H1 (cell line): Measurements from ENCODE around the gene EPB41L2. TPM values are rescaled to one million over a fixed set of nuclear protein-coding genes. Genes with fewer than 3 reads are reported as not detected.

Experiments
- ATF2 ChIP-seq: IDR thresholded peaks from 2 replicates; pipeline ENCODE4 v1.6.1; 2012; ENCODE audit warnings: low read length, inconsistent platforms
- CHD1 ChIP-seq: IDR thresholded peaks from 2 replicates; pipeline ENCODE4 v1.6.1; 2012; ENCODE audit warnings: low read depth, low read length, improper control_type of control experiment
- FOSL1 ChIP-seq: IDR thresholded peaks from 2 replicates; pipeline ENCODE4 v1.6.1; 2011; ENCODE audit warnings: mild to moderate bottlenecking, low read depth, low read length, moderate library complexity; ENCODE audit not compliant: insufficient read depth
- HDAC6 ChIP-seq: IDR thresholded peaks from one replicate; pipeline ENCODE4 v1.7.1; 2012; ENCODE audit warnings: low read depth, mild to moderate bottlenecking, inconsistent platforms, low read length, moderate library complexity
- KDM4A ChIP-seq: IDR thresholded peaks from one replicate; pipeline ENCODE4 v1.7.1; 2012; ENCODE audit warnings: low read depth, mild to moderate bottlenecking, moderate library complexity, low read length, inconsistent platforms; ENCODE audit not compliant: severe bottlenecking
- RXRA ChIP-seq: IDR thresholded peaks from 2 replicates; pipeline ENCODE4 v1.6.1; 2011; ENCODE audit warnings: low read depth, mild to moderate bottlenecking, low read length, moderate library complexity; ENCODE audit not compliant: insufficient read depth
- polyA plus RNA-seq, 7 experiments: library from polyadenylated mRNA; depleted of rRNA in 3 of 7; stranded (reverse) in 5 of 7; unstranded in 2 of 7; fragments of >200 nt in 5 of 7; fragments of 200-250 nt in 2 of 7; gene quantifications; 1 replicate in 5 of 7; 2 replicates in 1 of 7; 4 replicates in 1 of 7; pipeline versions ENCODE4 v1.2.1 to v1.2.3, GENCODE V29; 2011 to 2013; ENCODE audit warnings: missing spikeins in 2 of 7, mixed read lengths in 2 of 7
- total RNA-seq: library from RNA; stranded (reverse); fragmentation: NEBNext Ultra II Directional; extraction: Animal tissue kit (Norgen Biotek cat#: 25700); gene quantifications from 2 replicates; pipeline ENCODE4 v1.2.1, GENCODE V29; 2021

Gene EPB41L2
- total and polyA plus RNA-seq, 2 of the 8 experiments (the other 6 are each of a cell fraction or from before 2014, with no cell fraction given): 22.5 to 123 TPM

GRCh38 chr6:130873746-130874145 is 189.3 kb downstream of the EPB41L2 start (continued):
- TF ChIP-seq RXRA (no peak), CHD1 (no peak), HDAC6 (no peak), ATF2 (no peak), FOSL1 (no peak), KDM4A (no peak)
